Liver (tissue), 3 donors: ENCODE data around the gene CLDN20.

Experiments used
- TAF1 ChIP-seq: conservative IDR thresholded peaks from 2 replicates; pipeline ENCODE4 v1.6.1; 2016; ENCODE audit warnings: antibody characterized with exemption, mild to moderate bottlenecking
- TF ChIP-seq, protein P1 (sequence below): IDR thresholded peaks from 2 replicates; pipeline ENCODE4 v1.6.1; 2016; ENCODE audit warnings: antibody characterized with exemption
- TF ChIP-seq, protein P2 (sequence below): IDR thresholded peaks from 2 replicates; pipeline ENCODE4 v1.6.1; 2016; ENCODE audit warnings: antibody characterized with exemption
- TF ChIP-seq, protein P3 (sequence below): fragments of 150-350 bp; IDR thresholded peaks from 2 replicates; pipeline ENCODE4 v1.5.1; 2017; ENCODE audit warnings: improper control_type of control experiment, low read depth, low read length; ENCODE audit not compliant: missing input control
- donor health status: healthy.
- donor health status: healthy.

DNA sequence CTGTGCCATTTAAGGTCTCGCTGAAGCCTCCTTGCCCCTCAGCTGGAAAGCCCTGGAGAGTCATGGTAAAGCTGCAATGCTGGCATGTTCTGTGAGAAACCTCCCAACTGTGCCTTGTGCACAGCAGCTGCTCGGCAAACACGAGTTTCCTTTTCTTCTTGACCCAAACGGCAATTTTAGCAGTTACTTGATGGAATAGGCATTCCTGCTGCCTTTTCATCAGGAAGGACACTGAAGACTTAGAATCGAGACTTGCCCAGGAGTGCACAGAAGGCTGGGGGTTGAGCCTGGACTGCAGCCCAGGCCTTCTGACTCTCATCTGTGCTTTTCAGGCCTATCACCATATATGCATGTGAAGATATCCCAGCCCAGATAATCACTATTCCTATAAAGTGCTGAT, 28.7 kb upstream of the CLDN20 start:
- TF ChIP-seq, protein P1, sequence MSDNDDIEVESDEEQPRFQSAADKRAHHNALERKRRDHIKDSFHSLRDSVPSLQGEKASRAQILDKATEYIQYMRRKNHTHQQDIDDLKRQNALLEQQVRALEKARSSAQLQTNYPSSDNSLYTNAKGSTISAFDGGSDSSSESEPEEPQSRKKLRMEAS = no peak
- no peak for TF ChIP-seq TAF1
- TF ChIP-seq, protein P2, sequence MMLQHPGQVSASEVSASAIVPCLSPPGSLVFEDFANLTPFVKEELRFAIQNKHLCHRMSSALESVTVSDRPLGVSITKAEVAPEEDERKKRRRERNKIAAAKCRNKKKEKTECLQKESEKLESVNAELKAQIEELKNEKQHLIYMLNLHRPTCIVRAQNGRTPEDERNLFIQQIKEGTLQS = no peak
- TF ChIP-seq, protein P3, sequence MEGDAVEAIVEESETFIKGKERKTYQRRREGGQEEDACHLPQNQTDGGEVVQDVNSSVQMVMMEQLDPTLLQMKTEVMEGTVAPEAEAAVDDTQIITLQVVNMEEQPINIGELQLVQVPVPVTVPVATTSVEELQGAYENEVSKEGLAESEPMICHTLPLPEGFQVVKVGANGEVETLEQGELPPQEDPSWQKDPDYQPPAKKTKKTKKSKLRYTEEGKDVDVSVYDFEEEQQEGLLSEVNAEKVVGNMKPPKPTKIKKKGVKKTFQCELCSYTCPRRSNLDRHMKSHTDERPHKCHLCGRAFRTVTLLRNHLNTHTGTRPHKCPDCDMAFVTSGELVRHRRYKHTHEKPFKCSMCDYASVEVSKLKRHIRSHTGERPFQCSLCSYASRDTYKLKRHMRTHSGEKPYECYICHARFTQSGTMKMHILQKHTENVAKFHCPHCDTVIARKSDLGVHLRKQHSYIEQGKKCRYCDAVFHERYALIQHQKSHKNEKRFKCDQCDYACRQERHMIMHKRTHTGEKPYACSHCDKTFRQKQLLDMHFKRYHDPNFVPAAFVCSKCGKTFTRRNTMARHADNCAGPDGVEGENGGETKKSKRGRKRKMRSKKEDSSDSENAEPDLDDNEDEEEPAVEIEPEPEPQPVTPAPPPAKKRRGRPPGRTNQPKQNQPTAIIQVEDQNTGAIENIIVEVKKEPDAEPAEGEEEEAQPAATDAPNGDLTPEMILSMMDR = no peak
